Fibroblast of mammary gland (primary cell): ENCODE data around the gene LPIN1.

ENCODE experiments used
- DNase-seq: peaks from one replicate; pipeline ENCODE4 v3.0.0-alpha.2; 2010; ENCODE audit warnings: low read depth
- H3K4me3 ChIP-seq: 2 replicates; pipeline ENCODE4 v1.5.1; 2011; ENCODE audit warnings: low read depth, mild to moderate bottlenecking, low read length, moderate library complexity; ENCODE audit not compliant: control insufficient read depth
- CTCF ChIP-seq: conservative IDR thresholded peaks from 2 replicates; pipeline ENCODE4 v1.5.1; 2011; ENCODE audit warnings: low read depth, low read length, inconsistent platforms; ENCODE audit not compliant: control insufficient read depth, insufficient read depth

Gene LPIN1

GRCh38 chr2:11762799-11763461 lies 16.5 kb downstream of the LPIN1 start:
- no peak for TF ChIP-seq CTCF
- H3K4me3 ChIP-seq, result no peak overlapping the region
- no peak for DNase-seq

GRCh38 chr2:11764359-11764758 lies 17.9 kb downstream of the LPIN1 start:
- TF ChIP-seq CTCF, result no peak
- H3K4me3 ChIP-seq, result no peak overlapping the region
- DNase-seq, result no peak

DNA sequence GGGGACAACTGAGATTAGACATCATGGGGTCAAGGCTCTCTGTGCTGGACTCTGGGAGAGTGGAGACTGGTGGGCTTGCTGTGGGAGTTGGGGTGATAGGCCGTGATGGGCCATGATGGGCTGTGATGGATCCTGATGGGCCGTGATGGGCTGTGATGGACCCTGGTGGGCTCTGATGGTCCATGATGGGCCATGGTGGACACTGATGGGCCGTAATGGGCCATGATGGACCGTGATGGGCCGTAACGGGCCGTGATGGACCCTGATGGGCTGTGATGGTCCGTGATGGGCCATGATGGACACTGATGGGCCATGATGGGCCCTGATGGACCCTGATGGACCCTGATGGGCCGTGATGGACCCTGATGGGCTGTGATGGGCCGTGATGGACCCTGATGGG lies 18.5 kb downstream of the LPIN1 start:
- TF ChIP-seq CTCF, result no peak
- no peak for DNase-seq
- no peak overlapping the region for H3K4me3 ChIP-seq

DNA sequence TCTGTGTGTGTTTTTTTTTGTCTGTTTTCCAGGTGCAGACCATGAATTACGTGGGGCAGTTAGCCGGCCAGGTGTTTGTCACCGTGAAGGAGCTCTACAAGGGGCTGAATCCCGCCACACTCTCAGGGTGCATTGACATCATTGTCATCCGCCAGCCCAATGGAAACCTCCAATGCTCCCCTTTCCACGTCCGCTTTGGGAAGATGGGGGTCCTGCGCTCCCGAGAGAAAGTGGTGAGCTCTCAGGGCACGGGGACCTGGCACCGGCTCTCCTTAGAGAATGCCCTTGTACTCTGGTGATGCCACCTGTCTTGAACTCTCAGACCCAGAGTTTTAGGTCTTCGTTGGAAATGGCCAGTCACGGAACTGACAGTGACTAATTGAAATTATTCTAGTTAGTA lies 19.1 kb downstream of the LPIN1 start:
- H3K4me3 ChIP-seq, result no peak overlapping the region
- DNase-seq, result no peak
- TF ChIP-seq CTCF, result no peak

GRCh38 chr2:11766016-11766415 lies 19.6 kb downstream of the LPIN1 start:
- TF ChIP-seq CTCF, result no peak
- DNase-seq, result no peak
- H3K4me3 ChIP-seq, result no peak overlapping the region

- TF ChIP-seq CTCF, result no peak
- DNase-seq, result no peak
- H3K4me3 ChIP-seq, result no peak overlapping the region
Observed at GRCh38 chr2:11767779-11768178, 21.3 kb downstream of the LPIN1 start.

GRCh38 chr2:11768946-11769345 lies 22.5 kb downstream of the LPIN1 start:
- no peak overlapping the region for H3K4me3 ChIP-seq
- no peak for DNase-seq
- TF ChIP-seq CTCF, result no peak
